Measurements from ENCODE around the gene FRG2. TPM values are rescaled to one million over a fixed set of nuclear protein-coding genes. Genes with fewer than 3 reads are reported as not detected.
"Not testable (repeated sequence)": the region's sequence is repeated elsewhere in the genome, so short reads cannot be mapped to it uniquely, and the experiment has no call there.

The FRG2 gene
- total RNA-seq, 4 donors from 2014 or later = not detected

DNA sequence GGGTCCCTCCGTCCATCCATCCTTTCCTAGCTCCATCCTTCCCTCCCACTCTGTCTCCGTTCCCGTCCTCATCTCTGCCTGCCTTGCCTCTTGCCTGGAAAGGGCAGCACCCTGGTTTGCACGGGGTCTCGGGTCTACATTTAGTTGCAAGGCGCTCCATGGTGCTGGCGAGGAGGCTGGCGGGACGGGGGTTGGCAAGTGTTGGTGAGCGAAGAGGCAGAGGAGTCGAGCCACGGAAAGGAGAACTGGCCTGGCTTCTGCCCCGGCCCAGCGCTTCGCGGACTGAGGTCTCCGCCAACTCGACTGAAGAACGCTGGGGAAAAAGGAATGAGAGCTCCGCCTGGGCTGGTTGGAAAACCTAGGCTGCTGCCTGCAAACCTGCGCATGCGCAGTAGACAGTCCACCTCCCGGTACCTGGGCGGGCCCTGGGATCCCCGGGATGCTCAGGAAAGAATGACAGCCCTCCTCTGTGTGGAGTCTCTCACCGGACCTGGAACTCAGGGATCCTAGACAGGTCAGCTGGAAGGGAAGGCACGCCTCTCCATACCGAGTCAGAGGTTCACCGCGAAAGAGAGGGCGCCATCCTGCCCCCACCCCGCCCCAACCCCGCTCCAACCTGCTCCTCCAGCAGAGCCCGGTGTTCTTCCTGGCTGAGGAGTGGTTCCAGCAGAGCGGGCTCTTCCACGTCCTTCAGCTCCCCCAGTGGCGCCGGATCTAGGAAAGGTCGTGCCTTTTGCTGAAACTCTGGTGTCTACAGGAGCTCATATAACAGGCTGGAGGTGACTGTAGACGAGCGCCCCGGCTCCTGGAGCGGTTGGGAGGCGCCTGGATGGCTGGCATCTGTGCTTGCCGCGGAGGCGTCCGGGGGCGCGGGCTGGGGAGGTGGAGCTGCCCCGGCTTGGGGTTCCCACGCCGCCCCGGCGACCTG lies 6.0 kb downstream of the FRG2 start:
- intact Hi-C loops (cut with DNase I) = no loop called here
- Histone ChIP-seq H3K27ac (no peak overlapping the region), H3K36me3 (no peaks in the 10 kb centered on the region), H3K4me1 (peaks cover 8 to 54% (median 10%) of the 10 kb centered on the region in 3 donors), H3K4me3 (peak overlapping the region; percentile 1 to 54 (median 30)), H3K27me3 (peaks cover 5 to 75% (median 18%) of the 10 kb centered on the region in 4 donors), H3K9me3 (no peaks in the 10 kb centered on the region)
- DNase-seq = no peak
- WGBS, 2 donors = 6 to 17% methylated on average over 6 to 16 of the region's 55 CpGs
- no peak for TF ChIP-seq POLR2A (IDR thresholded peaks at IDR 0.05)
- TF ChIP-seq, protein P1, sequence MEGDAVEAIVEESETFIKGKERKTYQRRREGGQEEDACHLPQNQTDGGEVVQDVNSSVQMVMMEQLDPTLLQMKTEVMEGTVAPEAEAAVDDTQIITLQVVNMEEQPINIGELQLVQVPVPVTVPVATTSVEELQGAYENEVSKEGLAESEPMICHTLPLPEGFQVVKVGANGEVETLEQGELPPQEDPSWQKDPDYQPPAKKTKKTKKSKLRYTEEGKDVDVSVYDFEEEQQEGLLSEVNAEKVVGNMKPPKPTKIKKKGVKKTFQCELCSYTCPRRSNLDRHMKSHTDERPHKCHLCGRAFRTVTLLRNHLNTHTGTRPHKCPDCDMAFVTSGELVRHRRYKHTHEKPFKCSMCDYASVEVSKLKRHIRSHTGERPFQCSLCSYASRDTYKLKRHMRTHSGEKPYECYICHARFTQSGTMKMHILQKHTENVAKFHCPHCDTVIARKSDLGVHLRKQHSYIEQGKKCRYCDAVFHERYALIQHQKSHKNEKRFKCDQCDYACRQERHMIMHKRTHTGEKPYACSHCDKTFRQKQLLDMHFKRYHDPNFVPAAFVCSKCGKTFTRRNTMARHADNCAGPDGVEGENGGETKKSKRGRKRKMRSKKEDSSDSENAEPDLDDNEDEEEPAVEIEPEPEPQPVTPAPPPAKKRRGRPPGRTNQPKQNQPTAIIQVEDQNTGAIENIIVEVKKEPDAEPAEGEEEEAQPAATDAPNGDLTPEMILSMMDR (IDR thresholded peaks at IDR 0.05) = no peak

DNA sequence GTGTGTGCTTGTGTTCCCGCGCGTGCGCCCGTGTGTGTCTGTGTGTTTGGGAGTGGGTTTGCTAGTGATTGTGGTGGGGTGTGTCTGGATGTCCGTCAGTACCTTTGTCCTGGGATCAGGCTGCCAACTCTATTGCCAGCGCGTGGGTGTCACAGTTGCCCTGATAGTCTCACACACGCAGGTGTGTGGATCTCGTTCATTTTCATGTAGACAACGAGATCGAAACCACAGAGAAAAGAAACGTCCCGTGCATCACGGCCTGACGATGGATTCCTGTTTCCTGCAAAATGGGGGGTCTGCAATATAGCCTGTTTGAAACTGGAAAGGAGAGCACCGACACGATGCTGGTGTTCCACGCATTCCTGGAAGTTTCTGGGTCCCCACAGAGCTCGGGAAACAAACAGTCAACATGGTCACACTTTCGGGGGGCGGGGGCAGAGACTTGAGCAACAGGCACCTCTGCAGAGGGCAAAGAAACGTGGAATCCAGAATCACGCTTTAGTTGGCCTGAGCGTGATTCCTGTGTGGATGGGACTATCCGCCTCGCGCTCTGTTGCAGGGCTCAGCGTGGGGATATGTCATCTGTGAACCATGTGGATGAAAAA lies 7.1 kb downstream of the FRG2 start:
- H3K27ac ChIP-seq; intact Hi-C loops (cut with DNase I); DNase-seq; H3K36me3 ChIP-seq; H3K9me3 ChIP-seq; H3K4me3 ChIP-seq: not testable (repeated sequence)
- Histone ChIP-seq H3K4me1 (peaks cover 8 to 64% (median 16%) of the 10 kb centered on the region in 3 donors), H3K27me3 (peaks cover 5 to 82% (median 26%) of the 10 kb centered on the region in 4 donors)
- WGBS, 2 donors = 16 to 25% methylated on average over 12 to 22 of the region's 29 CpGs

DNA sequence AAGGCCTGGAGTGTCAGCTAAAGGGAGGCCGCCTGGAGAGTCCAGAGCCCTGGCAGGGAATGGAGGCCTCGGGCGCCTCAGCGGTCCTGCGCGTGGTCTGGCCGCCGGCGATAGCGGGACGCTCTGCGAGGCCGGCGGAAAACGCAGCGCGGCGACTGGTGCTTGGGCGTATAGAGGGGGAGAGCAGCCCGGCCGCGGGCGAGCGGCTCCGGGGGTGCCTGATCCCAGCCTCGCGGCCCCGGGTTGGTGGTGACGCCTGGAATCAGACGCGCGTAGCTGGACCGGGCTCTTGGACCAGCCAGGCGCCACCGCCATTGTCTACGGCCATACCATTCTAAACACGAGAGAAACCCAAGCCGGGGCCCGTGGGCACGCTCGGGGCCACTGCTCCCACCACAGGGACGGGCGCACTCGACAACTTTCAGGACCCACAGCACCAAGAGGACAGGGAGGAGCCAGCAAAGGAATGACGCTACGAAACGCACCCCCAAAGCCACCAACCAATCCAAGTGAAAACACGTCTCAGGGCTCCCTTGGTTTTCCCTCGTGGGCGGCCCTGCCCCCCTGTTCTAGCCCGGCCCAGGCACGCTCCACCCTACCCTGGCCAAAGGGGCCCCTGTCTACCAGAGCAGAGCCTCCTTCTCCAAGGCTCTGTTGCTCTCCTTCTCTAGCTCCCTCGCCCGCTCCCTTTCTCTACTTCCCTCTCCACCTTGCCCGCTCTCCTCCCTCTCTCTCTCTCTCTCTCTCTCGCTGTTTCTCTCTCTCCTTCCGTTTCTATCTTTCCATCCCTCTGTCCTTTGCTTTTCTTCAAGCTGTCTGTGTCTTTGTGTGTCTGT lies 7.8 kb downstream of the FRG2 start:
- intact Hi-C loops (cut with DNase I) = no loop called here
- no peak for TF ChIP-seq POLR2A (IDR thresholded peaks at IDR 0.05)
- TF ChIP-seq, protein P1 (IDR thresholded peaks at IDR 0.05) = no peak
- no peak for DNase-seq
- no peaks in the 10 kb centered on the region for H3K9me3 ChIP-seq
- no peaks in the 10 kb centered on the region for H3K36me3 ChIP-seq
- H3K4me1 ChIP-seq = peaks cover 12 to 69% (median 16%) of the 10 kb centered on the region in 3 donors
- 10 to 11% methylated on average over 13 to 25 of the region's 57 CpGs for WGBS, 2 donors
- H3K4me3 ChIP-seq = peak overlapping the region in 1 of 4 donors; percentile 1
- H3K27me3 ChIP-seq = peaks cover 5 to 89% (median 28%) of the 10 kb centered on the region in 4 donors
- no peak overlapping the region for H3K27ac ChIP-seq

DNA sequence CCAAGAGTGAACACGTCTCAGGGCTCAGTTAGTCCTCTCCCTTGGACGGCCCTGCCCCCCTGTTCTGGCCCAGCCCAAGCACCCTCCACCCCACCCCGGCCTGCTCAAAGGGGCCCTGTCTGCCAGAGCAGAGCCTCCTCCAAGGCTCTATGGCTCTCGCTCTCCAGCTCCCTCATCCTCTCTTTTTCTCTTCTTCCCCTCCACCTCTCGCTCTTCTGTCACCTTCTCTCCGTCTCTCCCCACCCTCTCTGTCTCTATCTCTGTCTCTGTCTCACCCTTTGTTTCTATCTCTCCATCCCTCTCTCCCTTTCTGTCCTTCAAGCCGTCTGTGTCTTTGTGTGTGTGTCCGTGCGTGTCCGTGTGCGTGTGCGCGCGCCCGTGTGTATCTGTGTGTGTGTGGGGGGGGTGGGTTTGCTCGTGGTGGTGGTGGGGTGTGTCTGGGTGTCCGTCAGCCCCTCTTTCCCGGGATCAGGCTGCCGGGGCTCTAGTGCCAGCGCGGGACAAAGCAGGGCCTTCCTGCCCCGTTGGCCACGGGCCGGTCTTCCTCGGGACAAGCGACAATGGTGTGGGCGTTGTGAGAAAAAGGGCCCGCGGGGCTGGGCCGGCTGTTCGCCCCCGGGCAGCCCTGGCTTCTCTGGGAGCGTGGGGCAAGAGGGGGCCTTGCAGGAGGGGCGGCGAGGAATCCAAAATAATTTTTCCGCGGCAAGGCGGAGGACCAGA lies 8.7 kb downstream of the FRG2 start:
- peaks cover 5 to 93% (median 28%) of the 10 kb centered on the region in 4 donors for H3K27me3 ChIP-seq
- no peak overlapping the region for H3K4me3 ChIP-seq
- H3K36me3 ChIP-seq = no peaks in the 10 kb centered on the region
- H3K4me1 ChIP-seq = peaks cover 12 to 69% (median 16%) of the 10 kb centered on the region in 3 donors
- intact Hi-C loops (cut with DNase I) = no loop called here
- no peak for TF ChIP-seq POLR2A (IDR thresholded peaks at IDR 0.05)
- TF ChIP-seq, protein P1 (IDR thresholded peaks at IDR 0.05) = no peak
- 13 to 16% methylated on average over 14 to 16 of the region's 38 CpGs for WGBS, 2 donors
- H3K27ac ChIP-seq = no peak overlapping the region
- DNase-seq = no peak
- no peaks in the 10 kb centered on the region for H3K9me3 ChIP-seq
